ENCODE measurements around the gene MEF2B.

DNA sequence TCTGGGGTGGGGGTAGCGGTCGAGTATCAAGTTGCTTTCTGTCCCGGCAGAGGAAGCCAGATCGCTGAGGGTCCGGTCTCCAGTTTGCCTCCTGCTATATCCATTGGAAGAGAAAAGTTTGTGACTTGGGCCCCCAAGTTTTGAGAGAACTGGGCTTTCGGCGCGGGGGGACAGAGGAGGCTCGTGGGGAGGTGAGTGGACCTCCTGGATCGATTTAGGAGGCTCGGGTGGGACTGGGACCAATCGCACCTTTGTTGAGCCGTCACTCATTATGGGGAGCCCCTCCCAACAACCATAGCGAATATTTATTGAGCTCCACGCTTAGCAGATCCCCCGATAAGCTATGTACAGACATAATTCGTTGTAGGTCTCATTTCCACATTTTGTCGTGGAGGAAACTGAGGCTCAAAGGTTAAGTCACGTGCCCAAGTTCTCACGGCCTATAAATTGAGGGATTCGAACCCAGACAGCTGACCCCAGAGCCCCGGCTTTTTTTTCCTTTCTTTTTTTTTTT, 22.9 kb upstream of the MEF2B start:
- TF ChIP-seq, protein P1, sequence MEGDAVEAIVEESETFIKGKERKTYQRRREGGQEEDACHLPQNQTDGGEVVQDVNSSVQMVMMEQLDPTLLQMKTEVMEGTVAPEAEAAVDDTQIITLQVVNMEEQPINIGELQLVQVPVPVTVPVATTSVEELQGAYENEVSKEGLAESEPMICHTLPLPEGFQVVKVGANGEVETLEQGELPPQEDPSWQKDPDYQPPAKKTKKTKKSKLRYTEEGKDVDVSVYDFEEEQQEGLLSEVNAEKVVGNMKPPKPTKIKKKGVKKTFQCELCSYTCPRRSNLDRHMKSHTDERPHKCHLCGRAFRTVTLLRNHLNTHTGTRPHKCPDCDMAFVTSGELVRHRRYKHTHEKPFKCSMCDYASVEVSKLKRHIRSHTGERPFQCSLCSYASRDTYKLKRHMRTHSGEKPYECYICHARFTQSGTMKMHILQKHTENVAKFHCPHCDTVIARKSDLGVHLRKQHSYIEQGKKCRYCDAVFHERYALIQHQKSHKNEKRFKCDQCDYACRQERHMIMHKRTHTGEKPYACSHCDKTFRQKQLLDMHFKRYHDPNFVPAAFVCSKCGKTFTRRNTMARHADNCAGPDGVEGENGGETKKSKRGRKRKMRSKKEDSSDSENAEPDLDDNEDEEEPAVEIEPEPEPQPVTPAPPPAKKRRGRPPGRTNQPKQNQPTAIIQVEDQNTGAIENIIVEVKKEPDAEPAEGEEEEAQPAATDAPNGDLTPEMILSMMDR (conservative IDR thresholded peaks at IDR 0.05; ENCODE audit: low read depth in 2 of 2): no peak
- TF ChIP-seq, protein P2, sequence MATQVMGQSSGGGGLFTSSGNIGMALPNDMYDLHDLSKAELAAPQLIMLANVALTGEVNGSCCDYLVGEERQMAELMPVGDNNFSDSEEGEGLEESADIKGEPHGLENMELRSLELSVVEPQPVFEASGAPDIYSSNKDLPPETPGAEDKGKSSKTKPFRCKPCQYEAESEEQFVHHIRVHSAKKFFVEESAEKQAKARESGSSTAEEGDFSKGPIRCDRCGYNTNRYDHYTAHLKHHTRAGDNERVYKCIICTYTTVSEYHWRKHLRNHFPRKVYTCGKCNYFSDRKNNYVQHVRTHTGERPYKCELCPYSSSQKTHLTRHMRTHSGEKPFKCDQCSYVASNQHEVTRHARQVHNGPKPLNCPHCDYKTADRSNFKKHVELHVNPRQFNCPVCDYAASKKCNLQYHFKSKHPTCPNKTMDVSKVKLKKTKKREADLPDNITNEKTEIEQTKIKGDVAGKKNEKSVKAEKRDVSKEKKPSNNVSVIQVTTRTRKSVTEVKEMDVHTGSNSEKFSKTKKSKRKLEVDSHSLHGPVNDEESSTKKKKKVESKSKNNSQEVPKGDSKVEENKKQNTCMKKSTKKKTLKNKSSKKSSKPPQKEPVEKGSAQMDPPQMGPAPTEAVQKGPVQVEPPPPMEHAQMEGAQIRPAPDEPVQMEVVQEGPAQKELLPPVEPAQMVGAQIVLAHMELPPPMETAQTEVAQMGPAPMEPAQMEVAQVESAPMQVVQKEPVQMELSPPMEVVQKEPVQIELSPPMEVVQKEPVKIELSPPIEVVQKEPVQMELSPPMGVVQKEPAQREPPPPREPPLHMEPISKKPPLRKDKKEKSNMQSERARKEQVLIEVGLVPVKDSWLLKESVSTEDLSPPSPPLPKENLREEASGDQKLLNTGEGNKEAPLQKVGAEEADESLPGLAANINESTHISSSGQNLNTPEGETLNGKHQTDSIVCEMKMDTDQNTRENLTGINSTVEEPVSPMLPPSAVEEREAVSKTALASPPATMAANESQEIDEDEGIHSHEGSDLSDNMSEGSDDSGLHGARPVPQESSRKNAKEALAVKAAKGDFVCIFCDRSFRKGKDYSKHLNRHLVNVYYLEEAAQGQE (IDR thresholded peaks at IDR 0.05; ENCODE audit: unreplicated experiment): no peak
- TF ChIP-seq POLR2AphosphoS5 (IDR thresholded peaks at IDR 0.05; ENCODE audit: low read depth) (peak; percentile 58), JUNB (IDR thresholded peaks at IDR 0.05; ENCODE audit: unreplicated experiment) (no peak), EZH2phosphoT487 (IDR thresholded peaks at IDR 0.05; ENCODE audit: unreplicated experiment) (no peak), EZH2 (IDR thresholded peaks at IDR 0.05; ENCODE audit: low read depth, unreplicated experiment) (no peak)
